GM19238 (cell line): ENCODE measurements around the gene NRP1.

Source experiments
- DNase-seq: peaks from one replicate; pipeline ENCODE4 v3.0.0; 2011; ENCODE audit warnings: low spot score; ENCODE audit not compliant: insufficient read length

Gene NRP1

DNA sequence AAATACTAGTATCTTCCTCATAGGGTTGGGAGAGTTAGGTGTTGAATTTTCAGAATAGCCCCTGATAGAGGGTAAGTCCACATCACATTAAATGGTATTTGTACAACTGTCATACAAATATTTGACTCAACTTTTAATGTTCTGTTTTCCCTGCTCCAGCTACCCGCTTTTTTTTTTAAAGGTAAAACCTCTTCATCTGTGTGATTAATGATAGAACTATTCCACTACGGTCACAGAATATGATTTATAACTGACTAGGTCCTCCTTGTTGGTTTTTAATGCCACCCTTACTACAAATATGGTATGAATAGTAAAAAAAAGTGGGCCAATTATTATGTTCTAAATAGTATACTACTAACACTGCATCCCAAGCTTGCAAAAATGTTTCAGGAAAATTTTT, 15.6 kb upstream of the NRP1 start:
- DNase-seq, result no peak

- no peak for DNase-seq
Observed at GRCh38 chr10:33349268-33349667, 14.8 kb upstream of the NRP1 start.

GRCh38 chr10:33347211-33347610, 12.7 kb upstream of the NRP1 start:
- no peak for DNase-seq

- DNase-seq, result no peak
Observed at GRCh38 chr10:33345236-33345635, 10.8 kb upstream of the NRP1 start.

GRCh38 chr10:33344676-33345075, 10.2 kb upstream of the NRP1 start:
- no peak for DNase-seq

- DNase-seq, result no peak
Observed at GRCh38 chr10:33341637-33342036, 7.2 kb upstream of the NRP1 start.

DNA sequence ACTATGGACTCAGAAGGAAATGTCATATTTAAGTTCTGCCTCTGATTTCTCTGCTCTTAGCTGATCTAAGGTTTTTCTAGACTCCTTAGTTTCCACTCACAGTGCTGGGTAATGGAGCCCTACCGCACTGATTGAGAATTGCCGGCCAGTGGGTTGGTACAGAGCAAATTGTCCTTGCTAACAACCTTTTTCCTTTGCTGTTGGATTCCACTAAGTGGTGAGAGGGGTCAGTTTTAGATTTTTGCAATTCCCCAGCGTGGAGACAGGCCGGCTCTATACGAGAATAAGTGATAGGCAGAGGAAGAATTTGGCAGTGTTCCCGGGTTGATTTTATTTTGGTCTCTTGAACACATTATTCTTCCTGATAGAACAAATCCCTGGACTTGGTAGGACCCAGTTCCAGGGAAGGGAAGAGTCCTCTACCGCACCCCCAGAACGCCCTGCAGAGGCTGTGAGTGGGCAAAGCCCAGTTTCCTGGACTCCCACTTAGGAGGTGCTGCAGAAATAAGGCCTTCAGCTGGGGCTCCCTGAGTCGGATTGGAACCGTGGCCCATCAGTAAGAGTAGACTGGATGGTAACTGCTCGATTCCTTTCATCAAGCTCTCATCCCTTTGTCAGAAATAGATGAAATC, 3.0 kb upstream of the NRP1 start:
- no peak for DNase-seq

- DNase-seq, result no peak
Observed at GRCh38 chr10:33336582-33337325, 2.3 kb upstream of the NRP1 start.

- no peak for DNase-seq
Observed at GRCh38 chr10:33335801-33336581, 1.5 kb upstream of the NRP1 start.

DNA sequence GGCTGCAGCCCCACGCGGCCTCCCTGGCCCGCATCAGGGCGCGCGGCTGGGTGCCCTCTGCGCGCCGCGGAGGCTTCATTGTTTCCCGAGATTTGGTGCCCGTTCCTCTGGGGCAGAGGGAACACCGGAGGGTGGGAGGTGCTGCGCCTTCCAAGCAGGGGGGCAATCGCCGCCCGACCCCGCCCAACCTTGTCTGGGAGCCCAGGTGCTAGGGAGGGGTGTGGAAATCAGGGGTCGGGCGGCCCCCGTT, 1.0 kb upstream of the NRP1 start:
- DNase-seq, result no peak

- DNase-seq, result no peak
Observed at GRCh38 chr10:33334805-33335550, 511 bp upstream of the NRP1 start.

DNA sequence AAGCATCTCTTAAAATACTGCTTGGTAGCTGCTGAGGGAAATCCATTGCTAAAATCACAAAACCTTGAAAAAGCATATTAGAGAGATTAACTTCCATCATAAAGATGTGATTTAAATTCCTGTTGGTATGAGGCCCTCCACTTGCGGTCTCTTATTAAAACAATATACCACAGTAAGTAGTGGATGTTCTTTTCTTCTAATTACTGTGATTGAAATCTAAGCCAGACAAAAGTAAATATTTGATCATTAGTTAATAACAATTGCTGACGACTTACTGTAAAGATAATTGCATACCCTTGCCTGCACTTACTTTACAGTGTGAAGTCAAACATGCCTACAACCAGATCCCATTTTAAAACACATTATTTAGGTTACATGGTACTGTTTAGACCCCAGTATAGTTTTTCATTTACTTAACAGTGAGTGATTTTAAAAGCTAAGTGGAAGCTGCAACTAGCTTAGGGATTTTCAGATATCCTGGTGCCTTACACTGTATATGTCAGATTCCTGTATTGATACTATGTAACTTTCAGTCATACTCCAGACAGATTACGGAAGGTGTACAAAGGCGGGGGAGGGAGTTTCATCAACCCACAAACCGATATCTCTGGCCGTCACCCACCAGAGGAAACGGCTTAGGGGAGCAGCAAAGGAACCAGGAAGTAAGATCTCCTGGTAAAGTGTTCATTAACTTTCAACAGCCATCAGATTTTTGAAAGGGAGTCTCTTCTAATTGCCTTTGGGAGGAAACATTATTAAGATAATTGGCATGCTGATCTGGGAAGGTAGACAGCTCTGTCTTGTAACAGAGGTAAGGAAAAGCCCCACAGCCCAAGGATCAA, 986 bp downstream of the NRP1 start:
- DNase-seq, result no peak

DNA sequence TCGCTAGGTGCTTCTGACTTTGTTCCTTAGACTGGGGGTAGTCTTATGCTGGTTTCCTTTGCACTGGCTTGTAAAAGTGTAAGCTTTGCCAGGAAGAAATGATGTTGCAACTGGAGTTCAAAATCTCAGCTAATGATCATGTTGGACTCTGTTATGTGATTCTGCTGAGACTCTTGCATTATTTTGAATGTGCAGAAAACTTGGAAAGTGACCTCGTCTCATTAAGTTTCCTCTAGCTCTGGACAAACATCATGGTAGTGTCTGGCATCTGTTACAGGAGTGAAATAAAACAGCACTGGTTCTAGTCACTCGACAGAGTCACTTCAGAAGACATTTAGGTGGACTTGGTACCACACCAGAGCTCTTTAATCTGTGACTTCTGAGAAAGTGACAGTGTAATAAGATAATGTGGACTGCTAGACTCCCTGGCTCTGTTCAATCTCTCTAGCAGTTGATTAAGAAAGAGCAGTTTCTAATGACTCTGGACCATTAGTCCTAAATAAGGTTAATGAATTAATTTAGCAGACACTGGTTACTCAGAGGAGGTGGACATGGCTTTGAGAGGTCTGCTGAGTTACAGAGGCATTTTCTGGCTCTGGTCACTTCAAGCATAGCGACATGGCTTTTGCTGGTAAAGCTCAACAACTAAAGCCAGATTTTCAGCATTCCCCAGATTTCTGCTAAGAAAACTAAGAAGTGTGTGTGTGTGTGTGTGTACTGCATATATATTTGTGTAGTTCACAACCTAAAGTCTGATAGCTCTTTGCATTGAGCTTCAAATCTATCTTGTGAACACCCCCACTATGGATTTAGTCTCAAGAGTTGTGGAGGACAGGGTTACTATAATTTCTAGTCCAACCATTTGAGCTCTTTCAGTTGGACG, 2.0 kb downstream of the NRP1 start:
- DNase-seq, result no peak

DNA sequence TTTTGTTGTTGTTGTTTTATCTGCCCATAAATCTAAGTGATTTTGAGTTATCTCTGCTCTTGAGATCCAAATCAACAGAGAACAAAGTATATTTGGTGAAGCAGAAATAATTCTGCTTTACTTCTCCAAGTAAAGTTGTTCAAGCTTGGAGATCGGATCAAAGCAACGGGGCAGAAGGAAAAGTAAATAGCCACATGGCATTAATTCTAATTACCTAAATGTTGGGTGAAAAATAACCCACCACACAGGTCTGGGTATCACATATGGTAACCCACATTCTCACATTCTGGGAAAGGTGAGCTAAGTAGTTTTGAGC, 3.1 kb downstream of the NRP1 start:
- no peak for DNase-seq

DNA sequence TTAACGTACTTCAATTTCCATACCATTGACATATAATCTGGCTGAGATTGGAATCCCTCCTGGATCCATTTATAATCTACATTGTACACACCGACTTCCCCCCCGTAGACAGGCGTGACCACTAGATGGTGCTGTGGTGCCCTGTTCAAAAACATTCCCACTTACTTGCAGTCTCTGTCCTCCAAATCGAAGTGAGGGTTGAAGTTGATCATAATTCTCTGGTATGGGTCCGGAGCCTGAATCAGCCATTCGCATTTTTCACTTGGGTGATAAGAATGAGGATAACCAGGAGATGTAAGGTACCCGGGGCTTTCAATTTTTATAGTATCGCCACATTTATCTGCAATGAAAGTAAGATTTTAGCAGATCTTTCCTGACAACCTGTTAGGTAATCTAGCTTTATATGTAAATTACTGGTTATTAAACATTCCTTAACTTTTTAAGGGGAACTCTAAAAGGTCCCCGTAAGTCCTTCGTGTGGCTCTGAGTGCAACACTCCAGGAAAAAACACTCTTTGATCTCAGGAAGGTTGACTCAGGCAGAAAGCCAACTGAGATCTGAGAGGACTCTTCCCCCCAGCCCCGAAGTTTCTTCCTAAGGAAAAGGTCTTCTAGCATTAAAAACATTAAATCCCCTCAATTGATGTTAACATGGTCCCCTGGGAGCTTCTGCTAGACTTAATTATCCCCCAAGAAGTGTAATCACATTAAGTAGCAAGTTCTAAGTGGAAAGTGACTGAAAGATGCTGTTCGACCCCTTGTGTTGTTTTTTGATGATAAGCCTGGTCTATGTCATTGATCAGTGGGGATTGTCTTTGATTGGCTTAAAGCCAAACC, 3.7 kb downstream of the NRP1 start:
- no peak for DNase-seq

- DNase-seq, result no peak
Observed at GRCh38 chr10:33329178-33329577, 5.3 kb downstream of the NRP1 start.

- DNase-seq, result no peak
Observed at GRCh38 chr10:33328253-33328652, 6.2 kb downstream of the NRP1 start.

- no peak for DNase-seq
Observed at GRCh38 chr10:33327751-33328150, 6.7 kb downstream of the NRP1 start.

- DNase-seq, result no peak
Observed at GRCh38 chr10:33326933-33327332, 7.5 kb downstream of the NRP1 start.
